Measurements from ENCODE around the gene ZNF48.

- TF ChIP-seq MYC (IDR thresholded peaks at IDR 0.05; ENCODE audit: low read depth, low read length) (no peak), POLR2A (IDR thresholded peaks at IDR 0.05; ENCODE audit: extremely low read depth, insufficient read length) (no peak), CTCF (IDR thresholded peaks at IDR 0.05; ENCODE audit: low read depth, low read length) (no peak), MAX (IDR thresholded peaks at IDR 0.05; ENCODE audit: low read depth, low read length) (no peak)
Measured at GRCh38 chr16:30401768-30402425, 6.7 kb downstream of the ZNF48 start.

All from NB4 (cell line).